PC-9 (cell line): Measurements from ENCODE around the gene NR2F1-AS1. TPM values are rescaled to one million over a fixed set of nuclear protein-coding genes. Genes with fewer than 3 reads are reported as not detected.
"Not testable (repeated sequence)": the region's sequence is repeated elsewhere in the genome, so short reads cannot be mapped to it uniquely, and the experiment has no call there.

ENCODE experiments used
- BruUV-seq: library from RNA; stranded (reverse); fragments of 400-500 nt; replicated peaks from 2 replicates; lab custom pipeline; 2021; lab: Mats Ljungman, UMichigan
- CTCF ChIA-PET: fragments of 300-600 bp; sonication (Branson Sonifier 250); formaldehyde crosslinking; loops from one replicate; lab custom pipeline; 2022; ENCODE audit warnings: antibody characterized with exemption; lab: Charles Lee
- POLR2A ChIA-PET: fragments of 300-600 bp; sonication (Branson Sonifier 250); formaldehyde crosslinking; loops from one replicate; lab custom pipeline; 2022; ENCODE audit warnings: antibody characterized with exemption; ENCODE audit not compliant: unreplicated experiment; lab: Charles Lee
- DNase-seq, 2 experiments: peaks; one replicate each; pipeline versions ENCODE4 v3.0.0 to v3.0.0-alpha.2; 2015 to 2022; ENCODE audit warnings: mixed read lengths in 1 of 2
- H2AFZ ChIP-seq: fragments of 200-600 bp; sonication (generic); 2 replicates; pipeline ENCODE4 v1.8.1; 2017; ENCODE audit warnings: antibody characterized with exemption
- H3F3A ChIP-seq: fragments of 200-600 bp; sonication (generic); 2 replicates; pipeline ENCODE4 v1.8.1; 2017; ENCODE audit warnings: antibody characterized with exemption, mild to moderate bottlenecking, low read depth; ENCODE audit not compliant: insufficient read depth
- H3K27ac ChIP-seq: fragments of 200-600 bp; sonication (generic); 2 replicates; pipeline ENCODE4 v1.6.1; 2016; ENCODE audit warnings: mixed run types
- H3K27me3 ChIP-seq: fragments of 200-600 bp; sonication (generic); 2 replicates; pipeline ENCODE4 v1.6.1; 2016; ENCODE audit warnings: low read depth, mixed run types; ENCODE audit not compliant: insufficient read depth
- H3K36me3 ChIP-seq: fragments of 200-600 bp; sonication (generic); 2 replicates; pipeline ENCODE4 v1.6.1; 2016; ENCODE audit warnings: low read depth, mixed run types
- H3K4me1 ChIP-seq: fragments of 200-600 bp; sonication (generic); replicated peaks from 2 replicates; pipeline ENCODE4 v1.6.1; 2016; ENCODE audit warnings: mixed run types; ENCODE audit not compliant: insufficient read depth
- H3K4me2 ChIP-seq: fragments of 200-600 bp; sonication (generic); 2 replicates; pipeline ENCODE4 v1.6.1; 2017; ENCODE audit warnings: mixed run types
- H3K4me3 ChIP-seq: fragments of 200-600 bp; sonication (generic); 2 replicates; pipeline ENCODE4 v1.6.1; 2016; ENCODE audit warnings: mixed run types
- H3K79me2 ChIP-seq: fragments of 200-600 bp; sonication (generic); 2 replicates; pipeline ENCODE4 v1.6.1; 2017; ENCODE audit warnings: low read depth, mixed run types
- H3K9me2 ChIP-seq: fragments of 200-600 bp; sonication (generic); 2 replicates; pipeline ENCODE4 v1.8.1; 2017; ENCODE audit warnings: mild to moderate bottlenecking; ENCODE audit not compliant: insufficient read depth
- H3K9me3 ChIP-seq: fragments of 200-600 bp; sonication (generic); 2 replicates; pipeline ENCODE4 v1.8.1; 2016; ENCODE audit warnings: low read depth; ENCODE audit not compliant: insufficient read depth
- H4K20me1 ChIP-seq: fragments of 200-600 bp; sonication (generic); 2 replicates; pipeline ENCODE4 v1.8.1; 2017; ENCODE audit not compliant: insufficient read depth
- CTCF ChIP-seq: fragments of 200-600 bp; sonication (generic); conservative IDR thresholded peaks from 2 replicates; pipeline ENCODE4 v1.6.1; 2017; ENCODE audit warnings: mixed run types, antibody characterized with exemption, mild to moderate bottlenecking, moderate library complexity
- EZH2 ChIP-seq: fragments of 200-600 bp; sonication (generic); IDR thresholded peaks from 2 replicates; pipeline ENCODE4 v1.8.0; 2017; ENCODE audit warnings: antibody characterized with exemption, low read depth
- intact Hi-C: fragments of 100-400 bp; cut with micrococcal nuclease; formaldehyde crosslinking; loops from one replicate; pipeline ENCODE4 v1.10.0; 2022; ENCODE audit not compliant: unreplicated experiment
- total RNA-seq: library from RNA; stranded (reverse); gene quantifications from 2 replicates; pipeline ENCODE4 v1.2.3, GENCODE V29; 2021

The NR2F1-AS1 gene
- total RNA-seq, 1 experiment from 2014 or later, result 6.0 TPM

GRCh38 chr5:93512799-93513198 is 68.2 kb downstream of the NR2F1-AS1 start:
- ChIA-PET CTCF (no interaction called here), POLR2A (no interaction called here)
- H4K20me1 ChIP-seq, result no peaks in the 10 kb centered on the region
- intact Hi-C loops, result no loop called here
- no peaks in the 10 kb centered on the region for H3F3A ChIP-seq
- no peaks in the 10 kb centered on the region for H3K9me3 ChIP-seq
- peaks cover 5% of the 10 kb centered on the region; the same call in 1 of the 2 replicates for H3K36me3 ChIP-seq
- no peak overlapping the region for H3K27ac ChIP-seq
- no peaks in the 10 kb centered on the region; the same call in 1 of the 2 replicates for H3K9me2 ChIP-seq
- TF ChIP-seq EZH2 (no peak), CTCF (no peak)
- H3K4me2 ChIP-seq, result no peak overlapping the region
- DNase-seq, result no peak
- BruUV-seq, result no TSS peak
- no peak overlapping the region for H2AFZ ChIP-seq
- no peaks in the 10 kb centered on the region for H3K27me3 ChIP-seq
- no peak overlapping the region for H3K4me3 ChIP-seq
- H3K79me2 ChIP-seq, result no peaks in the 10 kb centered on the region
- H3K4me1 ChIP-seq, result no peaks in the 10 kb centered on the region

- no peaks in the 10 kb centered on the region for H4K20me1 ChIP-seq
- H3K4me2 ChIP-seq, result no peak overlapping the region
- no peak overlapping the region for H2AFZ ChIP-seq
- H3K4me3 ChIP-seq, result no peak overlapping the region
- H3K79me2 ChIP-seq, result no peaks in the 10 kb centered on the region
- TF ChIP-seq CTCF, result no peak
- TF ChIP-seq EZH2, result no peak
- no peaks in the 10 kb centered on the region for H3K4me1 ChIP-seq
- intact Hi-C loops, result no loop called here
- no TSS peak for BruUV-seq
- no peaks in the 10 kb centered on the region; the same call in 1 of the 2 replicates for H3K9me2 ChIP-seq
- DNase-seq, result no peak
- H3F3A ChIP-seq, result no peaks in the 10 kb centered on the region
- ChIA-PET POLR2A (no interaction called here), CTCF (no interaction called here)
- no peak overlapping the region for H3K27ac ChIP-seq
- no peaks in the 10 kb centered on the region for H3K9me3 ChIP-seq
- H3K27me3 ChIP-seq, result no peaks in the 10 kb centered on the region
- 0 out of 2 replicates have a peak, but pooled peaks cover 5% of the 10 kb centered on the region for H3K36me3 ChIP-seq
Observed at GRCh38 chr5:93511445-93511844, 69.6 kb downstream of the NR2F1-AS1 start.

- H3K4me2 ChIP-seq, result no peak overlapping the region
- H3K27ac ChIP-seq, result no peak overlapping the region
- no peaks in the 10 kb centered on the region for H4K20me1 ChIP-seq
- TF ChIP-seq CTCF (no peak), EZH2 (no peak)
- H3K9me2 ChIP-seq, result no peaks in the 10 kb centered on the region; the same call in 1 of the 2 replicates
- intact Hi-C loops, result no loop called here
- no peak overlapping the region for H3K4me3 ChIP-seq
- ChIA-PET POLR2A (no interaction called here), CTCF (no interaction called here)
- no peak overlapping the region for H2AFZ ChIP-seq
- no peak for DNase-seq
- H3F3A ChIP-seq, result no peaks in the 10 kb centered on the region
- H3K27me3 ChIP-seq, result no peaks in the 10 kb centered on the region
- no peaks in the 10 kb centered on the region for H3K79me2 ChIP-seq
- H3K9me3 ChIP-seq, result no peaks in the 10 kb centered on the region
- H3K4me1 ChIP-seq, result no peaks in the 10 kb centered on the region
- BruUV-seq, result no TSS peak
- 0 out of 2 replicates have a peak, but pooled peaks cover 5% of the 10 kb centered on the region for H3K36me3 ChIP-seq
Observed at GRCh38 chr5:93510626-93511380, 70.2 kb downstream of the NR2F1-AS1 start.

- H3K9me2 ChIP-seq, CTCF ChIA-PET, H3K79me2 ChIP-seq, H4K20me1 ChIP-seq, POLR2A ChIA-PET, intact Hi-C loops, H3K4me1 ChIP-seq, H2AFZ ChIP-seq, H3K4me3 ChIP-seq, DNase-seq, H3K9me3 ChIP-seq, H3K4me2 ChIP-seq, H3K27ac ChIP-seq, H3K27me3 ChIP-seq, H3F3A ChIP-seq, BruUV-seq: not testable (repeated sequence)
- H3K36me3 ChIP-seq, result peaks cover 14% of the 10 kb centered on the region; the same call in 1 of the 2 replicates
Observed at GRCh38 chr5:93505553-93505952, 75.5 kb downstream of the NR2F1-AS1 start.
